Left lung (tissue), 10 donors: ENCODE results near the gene SOS2. TPM values are rescaled to one million over a fixed set of nuclear protein-coding genes. Genes with fewer than 3 reads are reported as not detected.

Experiments used
- ATAC-seq: fragments of 200-7000 bp; cut with Tn5 transposase; one replicate; pipeline ENCODE4 v1.9.1; 2020; ENCODE audit warnings: moderate library complexity
- DNase-seq, 4 donors: peaks; one replicate each; pipeline ENCODE4 v3.0.0-alpha.2; 2013 to 2020
- H3K27ac ChIP-seq, 2 donors: fragments of 200-600 bp; sonication (generic) in 1 of 2; one replicate each; pipeline versions ENCODE4 v1.5.0 to v1.8.0; 2020 to 2021
- H3K27me3 ChIP-seq, 2 donors: fragments of 200-600 bp; sonication (generic) in 1 of 2; one replicate each; pipeline versions ENCODE4 v1.5.0 to v1.8.0; 2020 to 2021
- H3K36me3 ChIP-seq, 2 donors: fragments of 200-600 bp; sonication (generic) in 1 of 2; one replicate each; pipeline versions ENCODE4 v1.5.0 to v1.8.0; 2020 to 2021
- H3K4me1 ChIP-seq, 2 donors: fragments of 200-600 bp; one replicate each; pipeline ENCODE4 v1.8.0; 2021
- H3K4me3 ChIP-seq, 2 donors: fragments of 200-600 bp; sonication (generic) in 1 of 2; one replicate each; pipeline versions ENCODE4 v1.5.0 to v1.8.0; 2020 to 2021; ENCODE audit warnings: mild to moderate bottlenecking in 1 of 2
- H3K9me3 ChIP-seq, 2 donors: fragments of 200-600 bp; sonication (generic) in 1 of 2; one replicate each; pipeline versions ENCODE4 v1.5.0 to v1.8.0; 2020 to 2021
- CTCF ChIP-seq, 2 donors: fragments of 200-600 bp; sonication (generic) in 1 of 2; IDR thresholded peaks; one replicate each; pipeline versions ENCODE4 v1.5.0 to v1.8.0; 2021; ENCODE audit warnings: antibody characterized with exemption in 2 of 2
- intact Hi-C, 2 donors: fragments of 100-400 bp; cut with DNase I; formaldehyde crosslinking; loops; one replicate each; pipeline versions ENCODE4 v1.11.2 to v1.14.2; 2022
- polyA plus RNA-seq, 6 donors: library from polyadenylated mRNA; unstranded; fragments of 120-200 nt; gene quantifications; one replicate each; pipeline ENCODE4 v1.2.1, GENCODE V29; 2013; ENCODE audit not compliant: insufficient read length in 6 of 6
- total RNA-seq, 2 donors: library from RNA; stranded (reverse); fragmentation: NEBNext Ultra II Directional; extraction: Animal tissue kit (Norgen Biotek cat#: 25700); gene quantifications; one replicate each; pipeline ENCODE4 v1.2.1, GENCODE V29; 2021
- donor health status: DM: no; HTN: yes; CAD: no.
- donor health status: DM: no; HTN: no; CAD: no.

The SOS2 gene
- total and polyA plus RNA-seq, 8 donors = 27.8 to 37.6 (median 36.4) TPM

GRCh38 chr14:50099335-50099734, 132.0 kb downstream of the SOS2 start:
- DNase-seq (no peak), ATAC-seq (no peak)
- no peaks in the 10 kb centered on the region for H3K4me1 ChIP-seq
- no peak overlapping the region for H3K4me3 ChIP-seq
- H3K27me3 ChIP-seq = no peaks in the 10 kb centered on the region
- no peak overlapping the region for H3K27ac ChIP-seq
- H3K36me3 ChIP-seq = no peaks in the 10 kb centered on the region
- H3K9me3 ChIP-seq = no peaks in the 10 kb centered on the region
- intact Hi-C loops = no loop called here
- no peak for TF ChIP-seq CTCF (IDR thresholded peaks at IDR 0.05)

DNA sequence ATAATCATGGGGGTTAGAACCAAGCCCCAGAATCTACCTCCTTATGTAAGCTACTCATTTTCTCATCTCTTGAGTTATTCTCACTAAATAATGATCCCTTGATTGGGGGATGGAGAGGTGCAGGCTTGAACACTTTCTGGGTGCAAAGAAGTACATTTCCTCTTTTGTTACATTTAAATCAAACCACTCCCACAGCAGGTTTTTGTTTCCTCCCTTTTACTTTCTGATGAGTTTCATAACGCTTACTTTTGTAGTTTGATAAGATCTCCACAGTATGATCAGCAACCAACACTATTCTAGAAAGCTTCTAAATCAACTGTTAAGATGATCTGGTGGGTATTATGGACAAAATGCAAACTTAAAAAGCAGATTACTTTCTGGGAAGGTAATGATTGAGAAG, 135.5 kb downstream of the SOS2 start:
- DNase-seq = no peak
- Histone ChIP-seq H3K4me3 (no peak overlapping the region), H3K27ac (no peak overlapping the region), H3K4me1 (no peaks in the 10 kb centered on the region), H3K9me3 (no peaks in the 10 kb centered on the region), H3K27me3 (no peaks in the 10 kb centered on the region), H3K36me3 (peaks cover 0 to 11% of the 10 kb centered on the region in 2 donors)
- ATAC-seq = no peak
- TF ChIP-seq CTCF (IDR thresholded peaks at IDR 0.05) = no peak
- intact Hi-C loops = no loop called here

DNA sequence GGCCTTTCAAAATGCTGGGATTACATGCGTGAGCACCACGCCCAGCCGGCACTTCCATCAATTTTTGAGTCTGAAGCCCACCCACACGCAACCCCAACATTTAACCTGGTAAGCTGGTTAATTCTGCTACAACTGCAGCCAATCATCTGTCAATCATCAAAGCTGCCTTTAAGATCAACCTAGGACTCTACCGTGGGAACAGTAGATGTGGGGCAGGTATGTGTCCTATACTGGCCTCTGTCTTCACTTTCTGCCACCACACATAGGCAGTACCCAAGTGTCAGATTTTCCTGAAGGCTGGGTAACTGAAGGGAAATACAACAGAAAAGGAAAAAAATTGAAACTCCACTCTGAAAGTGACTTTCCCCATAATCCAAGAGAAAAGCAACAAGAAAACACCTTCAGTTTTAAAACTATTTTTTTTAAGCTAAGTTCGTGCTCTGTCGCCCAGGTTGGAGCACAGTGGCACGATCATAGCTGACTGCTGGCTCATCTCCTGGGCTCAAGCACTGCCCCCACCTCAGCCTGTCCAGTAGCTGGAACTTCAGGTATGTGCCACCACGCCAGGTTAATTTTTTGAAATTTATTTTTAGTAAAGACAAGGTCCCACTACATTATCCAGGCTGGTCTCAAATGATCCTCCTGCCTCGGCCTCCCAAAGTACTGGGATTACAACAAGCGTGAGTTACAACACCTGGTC, 137.2 kb downstream of the SOS2 start:
- H3K36me3 ChIP-seq = peaks cover 0 to 11% of the 10 kb centered on the region in 2 donors
- H3K27me3 ChIP-seq = no peaks in the 10 kb centered on the region
- H3K4me3 ChIP-seq = no peak overlapping the region
- H3K4me1 ChIP-seq = no peaks in the 10 kb centered on the region
- ATAC-seq = no peak
- no peaks in the 10 kb centered on the region for H3K9me3 ChIP-seq
- intact Hi-C loops = no loop called here
- TF ChIP-seq CTCF (IDR thresholded peaks at IDR 0.05) = no peak
- H3K27ac ChIP-seq = no peak overlapping the region
- no peak for DNase-seq

- no peak for TF ChIP-seq CTCF (IDR thresholded peaks at IDR 0.05)
- Histone ChIP-seq H3K27ac (no peak overlapping the region), H3K9me3 (no peaks in the 10 kb centered on the region), H3K4me3 (no peak overlapping the region), H3K4me1 (no peaks in the 10 kb centered on the region), H3K36me3 (peaks cover 0 to 14% of the 10 kb centered on the region in 2 donors), H3K27me3 (no peaks in the 10 kb centered on the region)
- no peak for DNase-seq
- ATAC-seq = no peak
- intact Hi-C loops = no loop called here
These were observed 137.9 kb downstream of the SOS2 start for GRCh38 chr14:50093496-50093895.

DNA sequence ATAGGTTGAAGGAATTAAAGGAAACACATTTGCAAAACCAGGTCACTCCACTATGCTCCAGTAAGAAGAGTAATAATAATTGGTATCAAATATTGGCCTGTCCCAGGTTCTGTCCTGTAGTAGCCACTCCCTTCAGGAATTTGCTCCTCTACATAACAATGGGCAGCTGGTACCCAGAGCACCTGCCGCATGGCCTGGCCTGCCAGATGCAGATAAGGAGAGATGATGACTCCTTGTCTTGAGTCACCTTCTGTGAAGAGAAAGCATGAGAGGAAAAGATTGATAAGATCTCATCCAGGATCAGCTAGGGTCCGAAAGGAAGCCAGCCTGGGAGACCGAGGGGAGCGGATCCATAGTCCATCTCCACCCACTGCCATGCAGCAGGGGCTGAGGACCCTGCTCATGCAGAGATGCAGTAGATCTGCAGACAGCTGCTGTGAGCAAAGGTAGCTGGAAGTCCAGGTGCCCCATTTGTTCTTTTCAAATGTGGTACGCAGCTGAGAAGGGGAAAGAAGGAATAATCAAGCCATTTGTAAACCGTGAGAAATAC, 139.3 kb downstream of the SOS2 start:
- Histone ChIP-seq H3K36me3 (peaks cover 0 to 14% of the 10 kb centered on the region in 2 donors), H3K27ac (no peak overlapping the region), H3K27me3 (no peaks in the 10 kb centered on the region), H3K4me3 (no peak overlapping the region), H3K4me1 (no peaks in the 10 kb centered on the region), H3K9me3 (no peaks in the 10 kb centered on the region)
- ATAC-seq = no peak
- intact Hi-C loops = no loop called here
- no peak for TF ChIP-seq CTCF (IDR thresholded peaks at IDR 0.05)
- DNase-seq = no peak
